ENCODE measurements around the gene NAGK.
"Not testable (repeated sequence)": the region's sequence is repeated elsewhere in the genome, so short reads cannot be mapped to it uniquely, and the experiment has no call there.

NAGK gene

DNA sequence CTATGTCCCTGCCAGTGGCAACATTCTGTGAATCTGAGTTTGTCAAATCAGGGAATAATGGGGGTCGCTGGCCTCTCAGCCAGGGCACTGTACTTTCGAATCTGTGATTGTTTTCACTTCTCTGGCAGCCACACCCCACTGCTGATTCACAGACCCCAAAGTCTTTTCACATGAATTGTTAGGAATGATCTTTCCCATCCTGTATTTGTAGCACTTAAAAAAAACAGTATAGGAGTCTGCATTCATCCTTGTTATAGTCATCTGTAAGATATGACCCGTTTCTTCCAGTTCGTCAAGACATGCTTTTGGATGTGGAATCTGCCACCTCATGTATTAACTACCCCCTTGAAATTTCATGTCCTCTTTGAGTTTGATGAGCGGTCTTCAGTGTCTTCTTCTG lies 928 bp downstream of the NAGK start:
- no peak for DNase-seq (ENCODE audit: low read depth in 2 of 2)

DNA sequence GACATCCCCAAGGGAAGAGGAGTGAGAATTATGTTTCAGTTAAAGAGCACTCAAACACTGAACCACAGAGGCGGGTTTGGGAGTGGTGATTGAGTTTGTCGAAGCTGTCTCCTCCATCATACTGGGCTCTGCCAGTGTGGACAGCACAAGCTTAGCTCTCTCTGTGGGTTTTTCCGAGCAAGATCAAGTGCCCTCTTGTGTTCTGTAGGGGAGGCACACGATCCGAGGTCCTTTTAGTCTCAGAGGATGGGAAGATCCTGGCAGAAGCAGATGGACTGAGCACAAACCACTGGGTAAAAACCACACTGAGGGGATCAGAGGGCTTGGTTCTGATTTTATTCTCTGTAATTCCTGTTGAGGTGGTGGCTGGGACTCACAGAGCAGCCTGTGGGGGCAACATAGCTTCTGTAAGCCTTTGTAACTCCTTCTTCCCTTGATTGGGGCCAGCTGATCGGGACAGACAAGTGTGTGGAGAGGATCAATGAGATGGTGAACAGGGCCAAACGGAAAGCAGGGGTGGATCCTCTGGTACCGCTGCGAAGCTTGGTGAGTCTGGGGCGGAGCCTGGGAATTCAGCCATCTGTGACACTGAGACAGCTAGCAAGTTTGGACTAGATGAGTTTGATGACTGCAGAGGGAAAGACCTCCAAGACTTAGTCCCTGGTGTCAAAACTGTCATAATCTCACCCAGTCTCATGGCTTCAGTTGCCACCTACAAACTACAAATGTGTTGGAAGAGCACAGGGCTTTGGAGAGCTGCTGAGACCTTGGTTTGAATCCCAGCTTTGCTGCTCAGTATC lies 2.0 kb downstream of the NAGK start:
- no peak for DNase-seq (ENCODE audit: low read depth in 2 of 2)

DNA sequence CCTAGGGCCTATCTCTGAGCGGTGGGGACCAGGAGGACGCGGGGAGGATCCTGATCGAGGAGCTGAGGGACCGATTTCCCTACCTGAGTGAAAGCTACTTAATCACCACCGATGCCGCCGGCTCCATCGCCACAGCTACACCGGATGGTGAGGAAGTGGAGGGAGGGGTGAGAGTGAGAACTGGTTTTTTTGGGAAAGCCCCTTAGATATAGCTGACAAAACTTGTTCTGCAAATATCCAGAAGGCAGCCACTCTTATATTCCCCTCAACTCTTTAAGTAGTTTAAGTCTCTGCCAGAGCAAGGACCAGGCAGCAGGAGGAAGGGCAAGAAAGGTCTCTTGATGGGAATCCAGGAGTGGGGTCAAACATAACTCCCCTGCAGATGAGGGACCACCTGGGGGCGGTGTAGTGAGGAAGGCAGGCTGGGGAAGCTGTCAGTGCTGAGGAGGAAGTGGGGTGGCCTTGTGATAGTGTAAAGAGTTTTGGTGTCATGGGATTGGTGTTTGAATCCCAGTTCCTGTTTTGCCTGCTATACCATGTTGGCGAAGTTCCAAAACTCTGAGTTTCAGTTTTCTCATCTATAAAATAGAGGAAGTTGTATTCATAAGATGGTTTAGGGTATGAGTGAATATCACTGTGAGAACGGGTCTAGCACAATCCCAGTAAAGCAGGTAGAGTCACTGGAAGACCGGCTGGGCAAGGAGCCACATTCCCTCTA lies 3.4 kb downstream of the NAGK start:
- peak; percentile 39 to 51 for DNase-seq (ENCODE audit: low read depth in 2 of 2)

DNA sequence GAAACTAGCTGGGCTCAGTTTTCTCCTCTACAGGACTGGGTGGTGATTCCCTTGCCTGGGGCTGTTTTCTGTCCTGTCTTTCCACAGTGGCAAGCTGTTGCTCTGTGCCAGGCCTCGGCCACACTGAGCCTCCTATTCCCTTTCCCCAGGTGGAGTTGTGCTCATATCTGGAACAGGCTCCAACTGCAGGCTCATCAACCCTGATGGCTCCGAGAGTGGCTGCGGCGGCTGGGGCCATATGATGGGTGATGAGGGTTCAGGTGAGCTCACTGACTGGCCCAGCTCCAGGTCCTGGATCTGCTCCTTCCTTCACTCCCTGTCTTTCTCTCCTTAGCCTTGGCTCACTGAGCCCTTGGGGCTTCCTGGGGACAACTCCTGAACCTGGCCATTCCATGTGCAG lies 4.0 kb downstream of the NAGK start:
- DNase-seq (ENCODE audit: low read depth in 2 of 2): no peak

DNA sequence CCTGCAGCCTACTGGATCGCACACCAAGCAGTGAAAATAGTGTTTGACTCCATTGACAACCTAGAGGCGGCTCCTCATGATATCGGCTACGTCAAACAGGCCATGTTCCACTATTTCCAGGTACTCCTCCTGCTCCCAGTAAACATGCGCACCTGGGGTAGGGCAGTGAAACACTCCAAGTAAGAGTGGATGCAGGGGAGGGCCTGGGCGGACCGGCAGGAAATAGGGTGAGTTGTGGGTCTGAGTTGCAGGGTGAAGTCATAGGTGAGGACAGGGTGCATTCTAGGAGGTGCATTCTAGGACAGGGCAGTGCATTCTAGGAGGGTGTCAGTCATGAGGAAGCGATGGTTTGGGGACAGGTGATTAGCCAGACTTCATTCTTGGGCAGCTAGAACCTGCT lies 5.0 kb downstream of the NAGK start:
- no peak for DNase-seq (ENCODE audit: low read depth in 2 of 2)

DNA sequence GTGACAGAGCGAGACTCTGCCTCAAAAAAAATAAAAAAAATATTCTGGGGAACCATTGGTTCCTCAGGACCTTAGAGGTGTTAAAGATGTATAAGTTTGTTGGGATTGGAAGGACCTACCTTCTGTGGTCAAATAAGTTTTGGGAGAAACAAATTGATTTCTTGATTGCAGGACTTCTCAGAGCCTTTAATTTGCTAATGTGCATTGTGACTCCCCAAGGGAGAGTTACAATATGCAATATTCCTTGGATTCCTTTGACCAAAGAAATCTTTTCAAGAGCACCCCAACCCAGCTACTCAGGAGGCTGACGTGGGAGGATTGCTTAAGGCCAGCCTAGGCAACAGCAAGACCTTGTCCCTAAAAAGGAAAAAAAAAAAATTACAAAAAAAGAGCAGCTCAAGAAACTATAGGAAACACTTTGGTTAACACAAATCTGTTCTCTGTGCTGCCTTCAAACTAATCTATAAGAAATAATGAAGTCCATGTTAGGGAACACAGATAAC lies 6.5 kb downstream of the NAGK start:
- DNase-seq (ENCODE audit: low read depth in 2 of 2): no peak

DNA sequence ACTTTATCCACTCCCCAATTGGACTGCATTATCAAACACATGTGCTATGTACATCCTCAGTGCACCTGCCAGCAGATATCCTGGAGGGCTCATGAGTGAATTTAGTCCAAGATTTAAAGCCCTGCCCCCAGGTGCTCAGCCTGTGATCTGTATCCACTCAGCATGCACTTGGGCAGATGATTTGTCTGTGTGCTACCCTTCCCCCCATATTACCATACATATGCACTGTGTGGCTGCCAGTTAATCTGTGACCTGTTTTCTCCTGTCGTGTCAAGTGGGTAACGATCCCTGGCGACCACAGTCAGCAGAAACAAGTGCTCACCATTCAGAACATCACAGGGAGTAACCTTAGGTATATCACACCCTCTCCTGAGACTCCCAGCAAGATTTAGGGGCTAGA lies 10.2 kb downstream of the NAGK start:
- DNase-seq (ENCODE audit: low read depth in 2 of 2): no peak

DNA sequence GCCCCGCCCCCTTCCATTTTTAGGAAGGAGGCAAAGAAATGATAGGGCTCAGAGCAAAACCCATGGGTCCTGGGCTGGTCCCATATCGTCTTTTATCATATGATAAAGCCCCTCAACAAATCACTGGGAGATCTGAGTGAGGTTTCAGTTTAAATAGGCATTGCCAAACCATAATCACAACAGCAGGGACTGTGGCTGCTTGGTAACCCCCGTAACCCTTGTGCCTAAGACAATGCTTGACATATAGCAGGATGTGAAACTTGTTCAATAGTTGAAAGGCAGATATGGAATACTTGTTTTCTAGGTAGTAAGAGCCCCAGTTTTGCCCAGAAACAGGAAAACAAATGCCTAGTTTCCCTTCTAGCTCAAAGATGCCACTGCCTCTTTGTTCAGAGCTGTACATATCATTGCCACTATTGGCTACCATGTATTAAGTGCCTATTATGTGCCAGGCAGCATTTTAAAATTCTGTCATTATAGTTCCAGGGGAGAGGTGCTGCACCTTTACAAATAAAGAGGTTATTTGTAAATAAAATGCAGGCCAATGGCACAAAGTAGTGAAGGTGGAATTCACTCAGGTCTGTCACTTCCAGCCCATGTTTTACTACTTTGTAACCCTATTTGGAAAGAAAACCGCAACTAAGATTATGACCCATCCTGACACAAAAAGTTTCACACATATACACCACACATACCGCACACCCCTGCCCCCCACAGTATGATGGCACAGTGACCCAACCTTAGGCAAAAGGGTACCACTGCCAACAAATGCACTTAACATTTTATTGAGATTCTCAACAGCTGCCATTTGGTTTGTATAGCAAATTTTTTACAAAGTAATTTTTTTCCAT lies 14.2 kb downstream of the NAGK start:
- peak; percentile 51 to 58 for DNase-seq (ENCODE audit: low read depth in 2 of 2)

DNA sequence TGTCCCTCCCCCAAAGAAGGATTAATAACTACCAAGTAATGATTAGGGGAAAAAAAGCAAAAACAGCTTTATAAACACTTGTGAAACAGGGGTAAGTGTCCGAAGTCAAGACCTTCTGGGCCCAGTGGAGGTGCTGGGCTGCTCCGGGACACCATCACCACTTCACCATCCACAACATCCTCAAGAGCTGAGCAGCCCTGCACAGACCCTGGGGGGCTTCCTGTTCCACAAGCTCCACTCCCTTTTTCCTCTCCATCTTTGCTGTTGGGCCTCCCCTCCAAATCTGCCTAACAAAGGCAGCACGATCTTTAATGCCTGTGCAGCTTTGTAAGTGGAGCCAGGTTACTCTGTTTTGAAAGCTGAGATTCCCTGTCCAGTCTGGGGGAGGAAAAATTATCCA lies 14.8 kb downstream of the NAGK start:
- not testable (repeated sequence) for DNase-seq (ENCODE audit: low read depth in 2 of 2)

DNA sequence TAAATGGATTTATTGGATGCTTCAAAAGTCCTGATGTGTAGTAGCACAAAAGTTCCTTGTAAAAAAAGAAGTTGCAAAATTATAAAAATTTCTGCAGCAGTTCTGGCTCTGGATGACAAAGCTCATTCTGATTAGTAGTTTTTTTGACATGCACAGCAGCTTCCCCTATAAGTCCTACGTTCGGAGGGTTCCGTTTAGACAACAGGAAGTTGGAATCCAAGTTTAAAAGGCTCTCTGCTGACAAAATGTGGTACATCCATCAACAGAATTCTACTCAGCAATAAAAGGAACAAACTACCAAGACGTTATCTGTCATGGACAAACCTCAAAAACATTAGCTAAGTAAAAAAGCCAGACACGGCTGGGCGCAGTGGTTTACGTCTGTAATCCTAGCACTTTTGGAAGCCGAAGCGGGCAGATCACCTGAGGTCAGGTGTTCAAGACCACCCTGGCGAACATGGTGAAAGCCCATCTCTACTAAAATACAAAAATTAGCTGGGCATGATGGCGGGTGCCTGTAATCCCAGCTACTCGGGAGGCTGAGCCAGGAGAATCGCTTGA lies 15.4 kb downstream of the NAGK start:
- not testable (repeated sequence) for DNase-seq (ENCODE audit: low read depth in 2 of 2)

DNA sequence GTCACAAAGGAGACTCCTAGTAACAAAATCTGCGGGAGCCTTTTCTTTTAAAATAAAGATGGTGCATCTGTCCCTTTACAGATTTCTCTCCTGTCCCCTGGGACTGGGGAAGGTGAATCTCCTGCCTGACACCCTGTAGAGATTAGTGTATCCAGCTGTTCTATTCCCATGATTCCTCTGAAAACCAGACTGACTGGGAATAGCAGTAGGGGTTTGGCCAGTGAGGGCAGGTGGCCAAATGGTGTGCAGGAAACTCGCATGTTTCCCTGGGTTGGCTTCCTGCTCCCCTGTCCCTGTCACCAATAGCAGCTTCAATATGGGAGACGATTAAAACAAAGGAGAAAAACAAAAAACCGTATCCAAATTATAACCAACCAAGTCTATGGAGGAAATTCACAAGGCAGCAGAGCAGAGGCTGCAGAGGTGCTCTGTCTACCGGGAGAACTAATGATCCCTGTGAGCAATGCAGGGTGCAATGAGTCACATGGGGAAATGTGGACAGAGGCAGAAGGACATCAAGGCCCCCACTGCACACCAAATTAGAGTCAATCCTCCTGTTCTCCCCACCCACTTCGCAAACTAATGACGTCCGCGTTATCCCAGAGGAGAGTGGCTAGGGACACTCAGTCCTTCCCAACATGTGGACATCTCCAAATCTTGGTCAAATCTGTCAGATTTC lies 17.0 kb downstream of the NAGK start:
- DNase-seq (ENCODE audit: low read depth in 2 of 2): not testable (repeated sequence)

DNA sequence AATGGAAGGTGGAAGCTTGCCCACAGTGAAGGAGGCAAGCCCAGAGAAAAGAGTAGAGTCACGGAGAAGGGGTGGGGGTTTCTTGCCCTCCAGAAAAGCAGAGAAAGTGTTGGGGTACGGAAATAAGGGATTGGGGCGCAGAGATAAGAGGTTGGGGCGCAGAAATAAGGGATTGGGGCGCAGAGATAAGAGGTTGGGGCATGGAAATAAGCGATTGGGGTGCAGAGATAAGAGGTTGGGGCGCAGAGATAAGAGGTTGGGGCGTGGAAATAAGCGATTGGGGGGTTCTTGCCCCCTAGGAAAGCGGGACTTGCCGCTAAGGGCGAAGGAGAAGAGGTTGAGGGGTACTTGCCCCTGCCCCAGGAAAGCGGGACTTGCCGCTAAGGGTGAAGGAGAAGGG lies 21.0 kb downstream of the NAGK start:
- not testable (repeated sequence) for DNase-seq (ENCODE audit: low read depth in 2 of 2)

DNA sequence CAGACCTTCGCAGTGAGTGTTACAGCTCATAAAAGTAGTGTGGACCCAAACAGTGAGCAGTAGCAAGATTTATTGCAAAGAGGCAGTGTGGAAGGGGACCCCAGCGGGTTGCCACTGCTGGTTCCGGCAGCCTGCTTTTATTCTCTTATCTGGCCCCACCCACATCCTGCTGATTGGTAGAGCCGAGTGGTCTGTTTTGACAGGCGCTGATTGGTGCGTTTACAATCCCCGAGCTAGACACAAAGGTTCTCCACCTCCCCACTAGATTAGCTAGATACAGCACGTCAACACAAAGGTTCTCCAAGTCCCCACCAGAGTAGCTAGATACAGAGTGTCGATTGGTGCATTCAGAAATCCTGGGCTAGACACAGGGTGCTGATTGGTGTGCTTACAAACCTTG lies 23.4 kb downstream of the NAGK start:
- DNase-seq (ENCODE audit: low read depth in 2 of 2): not testable (repeated sequence)

DNA sequence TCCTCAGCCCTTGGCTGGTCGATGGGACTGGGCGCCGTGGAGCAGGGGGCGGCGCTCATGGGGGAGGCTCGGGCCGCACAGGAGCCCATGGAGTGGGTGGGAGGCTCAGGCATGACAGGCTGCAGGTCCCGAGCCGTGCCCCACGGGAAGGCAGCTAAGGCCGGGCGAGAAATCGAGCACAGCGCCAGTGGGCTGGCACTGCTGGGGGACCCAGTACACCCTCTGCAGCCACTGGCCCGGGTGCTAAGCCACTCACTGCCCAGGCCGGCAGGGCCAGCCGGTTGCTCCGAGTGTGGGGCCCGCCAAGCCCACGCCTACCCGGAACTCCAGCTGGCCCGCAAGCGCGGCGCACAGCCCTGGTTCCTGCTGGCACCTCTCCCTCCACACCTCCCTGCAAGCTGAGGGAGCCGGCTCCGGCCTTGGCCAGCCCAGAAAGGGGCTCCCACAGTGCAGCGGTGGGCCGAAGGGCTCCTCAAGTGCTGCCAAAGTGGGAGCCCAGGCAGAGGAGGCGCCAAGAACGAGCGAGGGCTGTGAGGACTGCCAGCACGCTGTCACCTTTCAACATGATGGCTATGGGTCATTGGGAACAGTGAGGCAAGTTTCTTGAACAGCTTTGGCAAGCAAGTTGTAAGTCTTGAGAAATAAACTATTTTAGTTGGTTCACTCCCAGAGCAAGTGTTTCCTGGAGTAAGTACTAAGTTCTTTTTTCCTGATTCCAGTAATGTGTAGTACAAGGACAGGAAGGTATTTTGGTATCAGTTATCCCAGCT lies 24.2 kb downstream of the NAGK start:
- not testable (repeated sequence) for DNase-seq (ENCODE audit: low read depth in 2 of 2)

DNA sequence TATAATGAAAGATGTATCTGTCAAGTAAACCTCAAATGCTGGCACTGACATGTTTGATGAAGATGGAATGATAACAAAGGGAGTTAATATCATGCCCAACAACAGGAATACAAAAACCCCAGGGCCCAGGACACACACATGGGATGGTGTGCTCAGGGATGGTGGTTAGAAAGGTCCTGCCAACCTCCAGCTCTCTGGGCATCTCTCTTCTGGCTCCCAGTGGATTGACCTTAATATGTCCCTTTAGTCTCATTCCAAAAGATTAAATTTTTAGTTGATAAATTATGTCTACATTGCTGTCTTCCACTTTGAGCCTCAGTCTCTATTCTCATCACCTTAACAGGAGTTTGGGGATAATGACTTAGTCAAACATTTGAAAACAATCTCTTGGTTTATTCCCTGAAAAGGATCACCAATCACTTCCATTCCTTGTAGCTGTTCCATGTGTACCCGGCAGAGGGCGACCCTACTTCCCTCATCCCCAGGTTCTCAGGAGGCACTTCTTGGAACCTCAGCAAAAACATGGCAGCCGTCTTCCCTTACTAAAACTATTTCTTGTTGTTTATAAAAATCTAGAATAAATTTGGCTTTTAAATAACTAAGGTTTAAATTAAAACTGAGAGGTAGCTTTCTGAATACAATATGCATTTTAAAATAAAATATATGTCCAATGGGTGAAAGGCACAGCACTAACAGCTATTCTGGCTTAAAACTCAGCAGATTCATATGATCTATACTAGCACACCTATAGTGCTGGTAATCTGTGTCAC lies 31.9 kb downstream of the NAGK start:
- peak; percentile 32 to 37 for DNase-seq (ENCODE audit: low read depth in 2 of 2)

DNA sequence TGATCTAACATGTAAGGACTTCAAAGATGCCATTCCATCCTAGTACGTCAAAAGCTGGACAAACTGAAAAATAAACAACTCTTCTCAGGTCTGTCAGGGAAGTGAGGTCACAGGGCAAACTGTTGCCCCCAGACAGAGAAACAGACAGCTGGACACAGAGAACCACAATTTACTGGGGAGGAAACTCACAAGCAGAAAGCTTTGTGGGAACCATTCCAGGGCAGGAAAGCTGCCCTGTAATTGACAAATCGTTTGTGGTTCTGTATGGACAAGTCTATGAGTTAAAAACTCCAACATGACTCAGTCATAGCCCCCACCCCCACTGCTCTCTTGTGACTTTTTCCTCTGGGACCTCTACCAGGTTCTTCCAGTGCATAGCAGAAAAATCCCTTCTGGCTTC lies 33.2 kb downstream of the NAGK start:
- DNase-seq (ENCODE audit: low read depth in 2 of 2): no peak

DNA sequence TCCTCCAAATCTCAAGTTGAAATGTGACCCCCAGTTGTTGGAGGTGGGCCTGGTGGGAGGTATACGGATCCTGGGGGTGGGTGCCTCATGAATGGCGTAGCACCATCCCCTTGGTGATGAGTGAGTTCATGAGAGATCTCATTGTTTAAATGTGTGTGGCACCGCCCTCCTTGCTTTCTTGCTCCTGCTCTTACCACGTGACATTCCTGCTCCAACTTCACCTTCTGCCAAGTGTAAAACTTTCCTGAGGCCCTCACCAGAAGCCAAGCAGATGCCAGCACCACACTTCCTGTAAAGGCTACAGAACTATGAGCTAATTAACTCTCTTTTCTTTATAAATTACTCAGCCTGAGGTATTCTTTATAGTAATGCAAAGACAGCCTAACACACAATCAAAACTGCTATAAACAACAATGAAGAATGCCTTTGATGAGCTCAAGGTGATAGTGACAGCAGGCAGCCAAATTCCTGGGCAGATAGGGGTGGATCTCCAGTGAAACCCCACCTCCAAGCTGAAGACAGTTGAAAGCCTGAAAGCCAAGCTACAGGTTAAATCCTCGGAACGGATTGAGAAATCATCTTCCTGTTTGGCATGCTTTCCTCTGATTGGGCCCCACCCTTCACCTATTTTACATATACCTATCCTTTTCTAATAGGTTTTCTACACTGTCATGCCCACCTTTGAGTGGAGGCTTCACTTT lies 34.7 kb downstream of the NAGK start:
- no peak for DNase-seq (ENCODE audit: low read depth in 2 of 2)

DNA sequence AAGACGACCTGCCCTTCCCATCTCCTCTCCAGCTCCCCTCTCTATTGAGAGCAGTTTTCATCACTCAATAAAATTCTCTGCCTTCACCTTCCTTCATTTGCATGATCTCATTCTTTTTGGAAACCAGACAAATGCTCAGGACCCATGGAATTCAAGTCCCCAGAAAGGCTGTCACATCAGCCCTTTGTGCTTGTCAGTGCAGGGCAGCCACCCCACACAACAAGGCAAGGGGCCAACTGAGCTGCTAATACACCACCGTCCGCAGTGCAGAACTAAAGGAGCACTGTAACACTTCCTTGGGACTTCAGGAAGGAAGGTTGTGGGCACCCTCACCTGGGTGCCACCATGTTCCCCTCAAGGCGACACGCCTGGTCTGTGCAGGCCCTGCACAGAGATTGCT lies 35.4 kb downstream of the NAGK start:
- DNase-seq (ENCODE audit: low read depth in 2 of 2): no peak

DNA sequence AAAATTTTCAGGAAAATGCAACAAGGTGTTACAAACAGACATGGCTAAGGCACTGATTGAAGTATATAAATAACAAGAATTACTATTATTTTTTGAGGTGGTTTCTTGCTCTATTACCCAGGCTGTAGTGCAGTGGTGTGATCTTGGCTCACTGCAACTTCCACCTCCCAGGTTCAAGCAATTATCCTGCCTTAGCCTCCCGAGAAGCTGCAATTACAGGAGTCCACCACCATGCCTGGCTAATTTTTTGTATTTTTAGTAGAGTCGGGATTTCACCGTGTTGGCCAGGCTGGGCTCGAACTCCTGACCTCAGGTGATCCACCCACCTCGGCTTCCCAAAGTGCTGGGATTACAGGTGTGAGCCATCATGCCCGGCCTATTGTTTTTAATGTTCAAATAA lies 38.0 kb downstream of the NAGK start:
- not testable (repeated sequence) for DNase-seq (ENCODE audit: low read depth in 2 of 2)

All from stimulated activated CD4-positive, alpha-beta T cell treated with anti-CD3 and anti-CD28 coated beads, Interleukin-4, amount 100 ng/mL, for 48 hours (primary cell).